ENCODE data around the gene UNC13A.

- TF ChIP-seq CTCF (IDR thresholded peaks at IDR 0.05; ENCODE audit: extremely low read depth in 1 of 2, insufficient read depth in 1 of 2, low read depth in 1 of 2, low read length in 2 of 2): no peak
- TF ChIP-seq POLR2AphosphoS5 (IDR thresholded peaks at IDR 0.05; ENCODE audit: insufficient read depth, low read depth, low read length): no peak
- TF ChIP-seq POLR2A (IDR thresholded peaks at IDR 0.05; ENCODE audit: low read depth, low read length): no peak
These were observed 83.7 kb downstream of the UNC13A start for GRCh38 chr19:17604372-17605025.

All from endothelial cell of umbilical vein (primary cell).